CD8-positive, alpha-beta memory T cell (primary cell): ENCODE measurements around the gene ZNF714. TPM values are rescaled to one million over a fixed set of nuclear protein-coding genes. Genes with fewer than 3 reads are reported as not detected.
"Not testable (repeated sequence)": the region's sequence is repeated elsewhere in the genome, so short reads cannot be mapped to it uniquely, and the experiment has no call there.

Experiments
- CTCF ChIA-PET: fragments of 350-600 bp; sonication (Branson Sonifier 250); formaldehyde crosslinking; loops from one replicate; lab custom pipeline; 2021; ENCODE audit warnings: antibody characterized with exemption; lab: Charles Lee
- POLR2A ChIA-PET: fragments of 350-600 bp; sonication (Branson Sonifier 250); formaldehyde crosslinking; loops from one replicate; lab custom pipeline; 2021; ENCODE audit warnings: antibody characterized with exemption; lab: Charles Lee
- DNase-seq, 5 donors: peaks; one replicate each; pipeline versions ENCODE4 v3.0.0 to v3.0.0-alpha.2; 2020 to 2022; ENCODE audit warnings: mixed read lengths in 1 of 5
- H3K27ac ChIP-seq: one replicate; pipeline ENCODE4 v1.7.0; 2013; ENCODE audit warnings: low read depth, mild to moderate bottlenecking, low read length, moderate library complexity
- H3K27me3 ChIP-seq: 2 replicates; pipeline ENCODE4 v1.7.0; 2013; ENCODE audit warnings: low read length, mild to moderate bottlenecking; ENCODE audit not compliant: insufficient read depth, poor library complexity, severe bottlenecking
- H3K36me3 ChIP-seq: 2 replicates; pipeline ENCODE4 v1.7.0; 2013; ENCODE audit warnings: mild to moderate bottlenecking, low read length, moderate library complexity; ENCODE audit not compliant: insufficient read depth
- H3K4me1 ChIP-seq: 2 replicates; pipeline ENCODE4 v1.7.0; 2013; ENCODE audit warnings: mild to moderate bottlenecking, low read length, moderate library complexity; ENCODE audit not compliant: insufficient read depth
- H3K4me3 ChIP-seq: 2 replicates; pipeline ENCODE4 v1.7.0; 2013; ENCODE audit warnings: mild to moderate bottlenecking, low read length
- H3K9me3 ChIP-seq: 2 replicates; pipeline ENCODE4 v1.7.0; 2013; ENCODE audit warnings: mild to moderate bottlenecking, low read length
- H3K27ac Mint-ChIP-seq, 8 donors: one replicate each; pipeline ENCODE4 v1.8.0; 2020 to 2021; ENCODE audit warnings: mixed read lengths in 8 of 8, mild to moderate bottlenecking in 6 of 8, inconsistent platforms in 3 of 8, moderate library complexity in 3 of 8
- H3K27me3 Mint-ChIP-seq, 2 donors: one replicate each; pipeline ENCODE4 v1.8.0; 2020 to 2021; ENCODE audit warnings: mixed read lengths in 2 of 2, mild to moderate bottlenecking in 1 of 2, moderate library complexity in 1 of 2
- H3K36me3 Mint-ChIP-seq, 3 donors: one replicate each; pipeline ENCODE4 v1.8.0; 2020 to 2021; ENCODE audit warnings: mixed read lengths in 3 of 3, inconsistent platforms in 1 of 3, mild to moderate bottlenecking in 1 of 3
- H3K4me1 Mint-ChIP-seq, 3 donors: one replicate each; pipeline ENCODE4 v1.8.0; 2020 to 2021; ENCODE audit warnings: mixed read lengths in 3 of 3, inconsistent platforms in 1 of 3, mild to moderate bottlenecking in 1 of 3
- H3K4me3 Mint-ChIP-seq, 7 donors: one replicate each; pipeline ENCODE4 v1.8.0; 2020 to 2021; ENCODE audit warnings: mixed read lengths in 7 of 7, mild to moderate bottlenecking in 6 of 7, moderate library complexity in 4 of 7, inconsistent platforms in 2 of 7
- H3K9me3 Mint-ChIP-seq, 5 donors: one replicate each; pipeline ENCODE4 v1.8.0; 2020 to 2022; ENCODE audit warnings: mixed read lengths in 5 of 5, mild to moderate bottlenecking in 3 of 5, moderate library complexity in 2 of 5, inconsistent platforms in 1 of 5
- polyA plus RNA-seq: library from polyadenylated mRNA; unstranded; fragments of 300-500 nt; fragmentation: Illumina TruSeq; gene quantifications from one replicate; pipeline ENCODE4 v1.2.3, GENCODE V29; 2021
- total RNA-seq, 2 experiments: library from RNA; stranded (reverse); gene quantifications; one replicate each; pipeline ENCODE4 v1.2.3, GENCODE V29; 2021

ZNF714 gene
- total and polyA plus RNA-seq, 3 experiments from 2014 or later, result 11.2 to 14.4 (median 14.3) TPM

GRCh38 chr19:21134934-21135366 lies 52.9 kb downstream of the ZNF714 start:
- CTCF ChIA-PET, result no interaction called here
- Histone ChIP-seq H3K4me3 (no peak overlapping the region), H3K36me3 (no peaks in the 10 kb centered on the region), H3K27ac (no peak overlapping the region), H3K4me1 (no peaks in the 10 kb centered on the region), H3K27me3 (no peaks in the 10 kb centered on the region), H3K9me3 (no peaks in the 10 kb centered on the region)
- H3K27me3 Mint-ChIP-seq, result peaks cover 8 to 22% of the 10 kb centered on the region in 2 donors
- H3K9me3 Mint-ChIP-seq, result peaks cover 0 to 6% (median 3%) of the 10 kb centered on the region in 5 donors
- DNase-seq, result no peak
- H3K36me3 Mint-ChIP-seq, result peaks cover 0 to 12% (median 0%) of the 10 kb centered on the region in 3 donors
- H3K27ac Mint-ChIP-seq, result no peak overlapping the region
- POLR2A ChIA-PET, result no interaction called here
- H3K4me3 Mint-ChIP-seq, result no peak overlapping the region
- H3K4me1 Mint-ChIP-seq, result no peaks in the 10 kb centered on the region

- peaks cover 8 to 19% of the 10 kb centered on the region in 2 donors for H3K27me3 Mint-ChIP-seq
- H3K27ac Mint-ChIP-seq, result no peak overlapping the region
- ChIA-PET CTCF (no interaction called here), POLR2A (no interaction called here)
- peaks cover 0 to 2% (median 1%) of the 10 kb centered on the region in 5 donors for H3K9me3 Mint-ChIP-seq
- Histone ChIP-seq H3K36me3 (no peaks in the 10 kb centered on the region), H3K27ac (no peak overlapping the region), H3K4me1 (no peaks in the 10 kb centered on the region), H3K4me3 (no peak overlapping the region), H3K9me3 (no peaks in the 10 kb centered on the region), H3K27me3 (no peaks in the 10 kb centered on the region)
- H3K4me1 Mint-ChIP-seq, result peaks cover 0 to under 1% (median 0%) of the 10 kb centered on the region in 3 donors
- H3K36me3 Mint-ChIP-seq, result peaks cover 0 to 8% (median 0%) of the 10 kb centered on the region in 3 donors
- H3K4me3 Mint-ChIP-seq, result no peak overlapping the region
- DNase-seq, result no peak
Observed at GRCh38 chr19:21135433-21135832, 53.4 kb downstream of the ZNF714 start.

GRCh38 chr19:21138130-21138529 lies 56.1 kb downstream of the ZNF714 start:
- H3K27me3 ChIP-seq, result no peaks in the 10 kb centered on the region
- Mint-ChIP-seq H3K36me3 (peaks cover 0 to 6% (median 6%) of the 10 kb centered on the region in 3 donors), H3K27me3 (peaks cover 6 to 16% of the 10 kb centered on the region in 2 donors), H3K9me3 (no peaks in the 10 kb centered on the region), H3K4me1 (peaks cover 15 to 23% (median 18%) of the 10 kb centered on the region in 3 donors), H3K27ac (no peak overlapping the region), H3K4me3 (no peak overlapping the region)
- H3K36me3 ChIP-seq, result no peaks in the 10 kb centered on the region
- no peak overlapping the region for H3K4me3 ChIP-seq
- ChIA-PET CTCF (interaction anchor here (0.6 kb wide), 1 partner anchor 182 kb away, joined by 3 read pairs; no protein-coding TSS in a partner anchor), POLR2A (no interaction called here)
- DNase-seq, result no peak
- no peak overlapping the region for H3K27ac ChIP-seq
- peaks cover 8% of the 10 kb centered on the region for H3K4me1 ChIP-seq
- H3K9me3 ChIP-seq, result no peaks in the 10 kb centered on the region

GRCh38 chr19:21141006-21141405 lies 59.0 kb downstream of the ZNF714 start:
- not testable (repeated sequence) for H3K9me3 ChIP-seq, DNase-seq, H3K36me3 ChIP-seq, H3K4me3 ChIP-seq, H3K9me3 Mint-ChIP-seq, H3K27me3 Mint-ChIP-seq, H3K4me1 ChIP-seq, H3K27me3 ChIP-seq, H3K27ac ChIP-seq
- H3K4me1 Mint-ChIP-seq, result peaks cover 29 to 51% (median 44%) of the 10 kb centered on the region in 3 donors
- peak overlapping the region in 1 of 7 donors; percentile 28 for H3K4me3 Mint-ChIP-seq
- peak overlapping the region in 2 of 8 donors; percentile 24 to 87 for H3K27ac Mint-ChIP-seq
- ChIA-PET CTCF (interaction anchor here (1.2 kb wide), 1 partner anchor 23 kb away, joined by 3 read pairs; no protein-coding TSS in a partner anchor), POLR2A (interaction anchor here (1.0 to 1.4 kb wide), 4 partner anchors 59 to 480 kb away, joined by 3 to 15 read pairs (median 6); partner anchors contain the start of genes ZNF429, ZNF626, ZNF714 and ZNF85)
- peaks cover 6 to 33% (median 10%) of the 10 kb centered on the region in 3 donors for H3K36me3 Mint-ChIP-seq

- Mint-ChIP-seq H3K27ac (peak within 1 kb of the TSS; percentile 82 to 100 (median 97)), H3K4me3 (peak within 1 kb of the TSS; percentile 97 to 99 (median 97)), H3K27me3 (no peaks in the 10 kb centered on the region), H3K36me3 (peaks cover 10 to 42% (median 15%) of the 10 kb centered on the region in 3 donors), H3K4me1 (peaks cover 33 to 58% (median 50%) of the 10 kb centered on the region in 3 donors), H3K9me3 (no peaks in the 10 kb centered on the region)
- ChIA-PET CTCF (interaction anchor here (1.0 to 1.2 kb wide), 3 partner anchors 22 to 364 kb away, joined by 3 to 6 read pairs (median 3); partner anchors contain the start of genes ZNF429 and ZNF738), POLR2A (interaction anchor here (0.5 to 1.7 kb wide), 9 partner anchors 10 to 480 kb away, joined by 3 to 15 read pairs (median 4); partner anchors contain the start of genes ZNF429, ZNF430, ZNF626 and ZNF66)
- Histone ChIP-seq H3K4me1 (peaks cover 8% of the 10 kb centered on the region), H3K36me3 (peaks cover 8% of the 10 kb centered on the region), H3K4me3 (peak within 1 kb of the TSS; percentile 84), H3K9me3 (no peaks in the 10 kb centered on the region), H3K27ac (peak within 1 kb of the TSS; percentile 84), H3K27me3 (no peaks in the 10 kb centered on the region)
- DNase-seq, result peak; percentile 81 to 93 (median 89)
Observed at GRCh38 chr19:21141787-21142464, 59.9 kb downstream of the ZNF714 start, which contains the start of gene ZNF431. Gene ZNF431, plus strand, starts transcription at chr19:21142040. Its CDS starts 144 bp downstream, at chr19:21142184.

- Histone ChIP-seq H3K27ac (no peak overlapping the region), H3K4me1 (peaks cover 8% of the 10 kb centered on the region), H3K9me3 (no peaks in the 10 kb centered on the region), H3K4me3 (no peak overlapping the region), H3K27me3 (no peaks in the 10 kb centered on the region), H3K36me3 (peaks cover 10% of the 10 kb centered on the region)
- peak overlapping the region in 6 of 8 donors; percentile 19 to 97 (median 71) for H3K27ac Mint-ChIP-seq
- peak overlapping the region in 6 of 7 donors; percentile 56 to 99 (median 98) for H3K4me3 Mint-ChIP-seq
- DNase-seq, result no peak
- POLR2A ChIA-PET, result no interaction called here
- no peaks in the 10 kb centered on the region for H3K27me3 Mint-ChIP-seq
- H3K36me3 Mint-ChIP-seq, result peaks cover 10 to 56% (median 15%) of the 10 kb centered on the region in 3 donors
- no peaks in the 10 kb centered on the region for H3K9me3 Mint-ChIP-seq
- peaks cover 37 to 70% (median 58%) of the 10 kb centered on the region in 3 donors for H3K4me1 Mint-ChIP-seq
- CTCF ChIA-PET, result no interaction called here
Observed at GRCh38 chr19:21143428-21143827, 61.4 kb downstream of the ZNF714 start.

- Histone ChIP-seq H3K4me1 (peaks cover 8% of the 10 kb centered on the region), H3K4me3 (no peak overlapping the region), H3K36me3 (peaks cover 13% of the 10 kb centered on the region), H3K27me3 (no peaks in the 10 kb centered on the region), H3K27ac (no peak overlapping the region), H3K9me3 (no peaks in the 10 kb centered on the region)
- H3K36me3 Mint-ChIP-seq, result peaks cover 10 to 61% (median 15%) of the 10 kb centered on the region in 3 donors
- H3K9me3 Mint-ChIP-seq, result no peaks in the 10 kb centered on the region
- no peaks in the 10 kb centered on the region for H3K27me3 Mint-ChIP-seq
- H3K4me3 Mint-ChIP-seq, result peak overlapping the region in 3 of 7 donors; percentile 3 to 99 (median 13)
- CTCF ChIA-PET, result no interaction called here
- H3K4me1 Mint-ChIP-seq, result peaks cover 41 to 74% (median 63%) of the 10 kb centered on the region in 3 donors
- peak overlapping the region in 3 of 8 donors; percentile 30 to 97 (median 93) for H3K27ac Mint-ChIP-seq
- POLR2A ChIA-PET, result no interaction called here
- no peak for DNase-seq
Observed at GRCh38 chr19:21143854-21144253, 61.9 kb downstream of the ZNF714 start.

- Histone ChIP-seq H3K4me1 (peaks cover 5% of the 10 kb centered on the region), H3K27me3 (no peaks in the 10 kb centered on the region), H3K4me3 (no peak overlapping the region), H3K36me3 (peaks cover 24% of the 10 kb centered on the region), H3K9me3 (no peaks in the 10 kb centered on the region), H3K27ac (no peak overlapping the region)
- Mint-ChIP-seq H3K4me3 (no peak overlapping the region), H3K27ac (peak overlapping the region in 1 of 8 donors; percentile 9), H3K36me3 (peaks cover 27 to 90% (median 29%) of the 10 kb centered on the region in 3 donors), H3K4me1 (peaks cover 42 to 83% (median 62%) of the 10 kb centered on the region in 3 donors), H3K27me3 (no peaks in the 10 kb centered on the region), H3K9me3 (no peaks in the 10 kb centered on the region)
- CTCF ChIA-PET, result no interaction called here
- POLR2A ChIA-PET, result no interaction called here
- no peak for DNase-seq
Observed at GRCh38 chr19:21147540-21147939, 65.5 kb downstream of the ZNF714 start.
